Brain pericyte (primary cell): ENCODE results near the gene AIG1.
"Not testable (repeated sequence)": the region's sequence is repeated elsewhere in the genome, so short reads cannot be mapped to it uniquely, and the experiment has no call there.

Experiments
- DNase-seq: peaks from one replicate; pipeline ENCODE4 v3.0.0-alpha.2; 2012; ENCODE audit warnings: low read depth, low spot score

AIG1 gene

DNA sequence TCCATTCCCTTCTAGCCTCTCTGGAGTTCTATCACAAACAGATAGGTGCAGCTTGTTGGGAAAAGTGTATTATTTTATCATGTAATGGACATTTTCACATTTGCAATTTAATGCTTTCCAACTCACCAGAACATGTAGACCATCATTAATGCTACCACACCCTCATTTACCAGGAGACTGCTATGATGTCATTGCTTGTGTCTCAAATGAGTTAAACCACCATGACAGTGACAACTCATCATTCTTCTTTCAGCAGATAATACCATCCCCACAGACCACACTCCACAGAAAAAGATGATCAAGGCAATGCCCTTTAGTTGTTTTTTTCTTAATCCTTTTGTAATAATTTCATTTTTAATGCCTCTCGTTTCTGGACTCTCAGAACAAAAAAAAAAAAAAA lies 168.7 kb downstream of the AIG1 start:
- DNase-seq, result no peak

DNA sequence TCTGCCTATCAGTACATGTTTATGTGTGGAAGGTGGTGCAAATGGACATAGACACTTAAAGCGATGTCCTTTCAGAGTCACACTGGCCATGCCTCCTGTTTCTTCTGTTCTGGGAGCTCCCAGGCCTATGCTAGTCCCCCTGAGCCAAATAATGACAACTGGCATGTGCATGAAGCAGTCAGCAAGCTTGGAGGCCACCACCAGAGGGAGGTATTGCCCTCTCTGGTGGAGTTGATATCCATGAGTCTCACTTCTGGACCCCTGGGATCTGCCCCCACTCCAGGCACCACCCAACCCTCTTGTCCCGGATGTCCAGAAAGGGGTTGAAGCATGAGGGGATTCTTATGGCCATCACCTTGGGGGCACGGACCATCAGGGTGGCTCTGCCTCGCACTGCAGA lies 172.2 kb downstream of the AIG1 start:
- no peak for DNase-seq

GRCh38 chr6:143233554-143234285 lies 173.0 kb downstream of the AIG1 start:
- no peak for DNase-seq

DNA sequence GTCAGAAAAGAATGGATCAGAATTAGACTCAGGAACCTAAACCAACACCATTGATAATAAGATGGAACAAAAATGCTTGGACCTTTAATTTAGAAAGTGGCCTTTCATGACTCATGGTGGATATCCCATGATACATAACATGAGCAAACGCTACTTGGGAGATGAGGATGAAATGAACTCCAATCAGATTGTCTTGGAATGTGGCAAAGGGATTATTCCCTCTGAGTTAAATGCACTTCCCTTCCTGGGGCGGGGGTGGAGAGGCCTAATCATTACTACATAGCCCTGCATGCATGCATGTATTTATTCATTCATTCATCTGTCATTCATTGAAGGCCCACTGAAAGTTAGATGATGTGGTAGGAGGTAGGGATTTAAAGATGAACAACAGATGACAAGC lies 174.0 kb downstream of the AIG1 start:
- DNase-seq, result no peak

GRCh38 chr6:143236151-143236798 lies 175.6 kb downstream of the AIG1 start:
- no peak for DNase-seq

- DNase-seq, result no peak
Measured at GRCh38 chr6:143238306-143238705, 177.6 kb downstream of the AIG1 start.

GRCh38 chr6:143241111-143241510 lies 180.4 kb downstream of the AIG1 start:
- no peak for DNase-seq

GRCh38 chr6:143241911-143242310 lies 181.2 kb downstream of the AIG1 start:
- DNase-seq, result no peak

GRCh38 chr6:143243786-143244185 lies 183.1 kb downstream of the AIG1 start:
- DNase-seq, result no peak

DNA sequence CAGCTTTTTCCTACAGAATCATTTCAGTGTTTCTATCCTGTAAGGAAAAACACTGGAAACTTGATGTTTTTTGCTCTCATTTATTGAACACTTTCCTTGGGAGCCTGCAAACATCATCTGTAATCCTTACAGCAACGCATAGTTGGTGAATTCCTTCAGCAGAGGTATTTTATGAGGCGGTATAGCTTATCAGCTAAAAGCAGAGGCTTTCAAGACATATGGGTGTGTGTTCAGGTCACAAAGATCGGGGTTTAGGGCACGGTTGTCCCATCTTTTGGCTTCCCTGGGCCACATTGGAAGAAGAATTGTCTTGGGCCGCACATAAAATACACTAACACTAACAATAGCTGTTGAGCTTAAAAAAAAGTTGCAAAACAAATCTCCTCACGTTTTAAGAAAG lies 185.0 kb downstream of the AIG1 start:
- DNase-seq, result no peak

- not testable (repeated sequence) for DNase-seq
Measured at GRCh38 chr6:143246166-143246775, 185.6 kb downstream of the AIG1 start.

- no peak for DNase-seq
Measured at GRCh38 chr6:143247586-143247985, 186.9 kb downstream of the AIG1 start.

- DNase-seq, result no peak
Measured at GRCh38 chr6:143248359-143248758, 187.7 kb downstream of the AIG1 start.

DNA sequence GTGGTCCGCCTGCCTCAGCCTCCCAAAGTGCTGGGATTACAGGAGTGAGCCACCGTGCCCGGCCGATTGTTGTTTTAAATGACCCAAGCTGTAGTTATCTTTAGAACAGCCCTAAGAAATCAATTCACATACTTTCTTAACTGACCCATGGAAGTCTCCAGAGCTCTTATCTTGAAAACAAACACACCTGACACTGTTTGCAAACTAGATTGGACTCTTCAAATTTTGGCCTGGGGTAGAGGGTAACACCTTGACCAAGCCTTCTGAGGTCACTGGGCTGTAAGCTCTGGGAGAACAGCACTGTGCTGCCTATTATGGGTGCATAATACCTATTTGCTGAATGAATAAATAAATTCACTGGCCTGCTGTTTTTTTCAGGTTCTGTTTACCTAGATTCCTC lies 190.6 kb downstream of the AIG1 start:
- DNase-seq, result no peak

DNA sequence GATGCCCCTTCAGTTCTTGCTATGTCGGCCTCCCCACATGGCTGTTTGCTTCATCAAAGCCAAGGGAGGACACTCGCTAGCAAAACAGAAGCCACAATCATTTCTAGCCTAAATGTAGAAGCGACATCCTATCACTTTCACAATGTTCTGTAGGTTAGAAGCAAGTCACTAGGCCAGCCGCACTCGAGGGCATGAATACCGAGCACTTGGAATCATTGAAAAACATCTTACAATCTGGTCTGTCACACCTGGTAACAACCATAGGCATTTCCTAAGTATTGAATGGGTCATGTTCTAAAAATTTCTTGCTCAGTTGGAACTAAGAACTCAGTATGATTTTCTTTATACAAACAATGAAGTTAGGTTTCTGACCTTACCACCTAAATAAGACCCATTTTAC lies 192.3 kb downstream of the AIG1 start:
- no peak for DNase-seq

- no peak for DNase-seq
Measured at GRCh38 chr6:143253586-143253985, 192.9 kb downstream of the AIG1 start.

GRCh38 chr6:143258945-143259344 lies 198.3 kb downstream of the AIG1 start:
- no peak for DNase-seq

DNA sequence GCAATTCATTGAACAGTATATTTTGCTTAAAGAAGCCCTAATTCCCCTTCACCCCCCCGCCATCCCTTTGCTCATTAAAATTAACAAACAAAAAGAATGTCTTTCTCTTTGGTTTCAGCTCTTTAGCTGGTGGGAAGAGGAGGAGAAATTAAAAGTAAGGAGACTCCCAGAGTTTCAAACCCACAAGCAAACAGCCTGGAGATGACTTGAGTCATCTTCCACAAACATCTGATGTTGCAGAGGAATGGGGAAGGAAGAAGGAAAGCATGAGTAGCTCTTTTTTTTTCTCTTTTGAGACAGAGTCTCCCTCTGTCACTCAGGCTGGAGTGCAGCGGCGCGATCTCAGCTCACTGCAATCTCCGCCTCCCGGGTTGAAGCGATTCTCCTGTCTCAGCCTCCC lies 200.2 kb downstream of the AIG1 start:
- no peak for DNase-seq

- no peak for DNase-seq
Measured at GRCh38 chr6:143261899-143262436, 201.3 kb downstream of the AIG1 start.

- no peak for DNase-seq
Measured at GRCh38 chr6:143262859-143263258, 202.2 kb downstream of the AIG1 start.

GRCh38 chr6:143264379-143264778 lies 203.7 kb downstream of the AIG1 start:
- no peak for DNase-seq

DNA sequence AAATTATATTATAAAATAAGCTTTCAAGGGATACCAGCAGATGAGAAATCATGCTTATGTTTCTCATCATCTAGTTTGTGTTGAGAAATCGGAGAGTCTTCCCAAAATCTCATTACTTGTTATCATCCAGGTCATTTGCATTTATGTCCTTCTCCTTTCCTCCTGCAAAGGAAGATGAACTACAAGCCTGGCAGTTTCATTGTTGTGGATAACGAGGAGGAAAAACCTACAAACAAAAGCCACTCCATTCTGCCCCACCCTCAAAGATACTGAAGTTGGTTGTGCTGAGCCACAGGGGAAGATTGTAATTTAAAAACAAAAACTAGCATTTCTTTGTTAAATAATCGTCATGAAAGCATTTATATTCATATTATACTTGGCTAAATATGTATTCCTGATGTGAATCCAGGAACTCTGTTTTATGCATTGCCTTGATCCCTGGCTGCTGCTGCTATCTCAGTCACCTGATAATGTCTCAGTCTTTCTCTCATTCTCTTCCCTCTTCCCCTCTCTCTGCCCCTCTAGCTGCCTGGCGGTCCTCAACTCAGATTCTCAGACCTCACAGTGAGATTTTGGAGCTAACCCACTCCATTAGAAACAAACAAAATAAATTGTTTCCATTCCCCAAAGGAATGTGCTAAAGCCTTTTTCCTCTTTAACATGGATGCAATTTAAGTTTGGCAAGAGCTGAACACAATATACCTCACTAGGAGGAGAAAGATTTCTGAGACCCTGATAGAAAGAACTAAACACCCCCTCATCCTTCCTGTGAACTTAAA lies 204.5 kb downstream of the AIG1 start:
- no peak for DNase-seq
